A673 (cell line): Measurements from ENCODE around the gene PPIL6. TPM values are rescaled to one million over a fixed set of nuclear protein-coding genes. Genes with fewer than 3 reads are reported as not detected.

Source experiments
- BruUV-seq: library from RNA; stranded (reverse); fragments of 400-500 nt; replicated peaks from 2 replicates; lab custom pipeline; 2021; lab: Mats Ljungman, UMichigan
- CTCF ChIA-PET: fragments of 300-600 bp; sonication (Branson Sonifier 250); formaldehyde crosslinking; loops from one replicate; lab custom pipeline; 2022; ENCODE audit warnings: antibody characterized with exemption; lab: Charles Lee
- POLR2A ChIA-PET: fragments of 300-600 bp; sonication (Branson Sonifier 250); formaldehyde crosslinking; loops from one replicate; lab custom pipeline; 2022; ENCODE audit warnings: antibody characterized with exemption; ENCODE audit not compliant: low non-redundant PET; lab: Charles Lee
- DNase-seq: peaks from one replicate; pipeline ENCODE4 v3.0.0-alpha.2; 2015; ENCODE audit warnings: low spot score
- H3K27ac ChIP-seq: fragments of 200-600 bp; sonication (generic); 2 replicates; pipeline ENCODE4 v1.5.1; 2016; ENCODE audit warnings: mixed run types, low read depth, mild to moderate bottlenecking, mixed read lengths, antibody characterized with exemption, low read length; ENCODE audit not compliant: poor library complexity, severe bottlenecking
- H3K27me3 ChIP-seq: fragments of 200-600 bp; sonication (generic); replicated peaks from 2 replicates; pipeline ENCODE4 v1.6.1; 2017; ENCODE audit warnings: mixed run types, low read depth, mild to moderate bottlenecking, mixed read lengths, antibody characterized with exemption, low read length; ENCODE audit not compliant: insufficient read depth, poor library complexity
- H3K36me3 ChIP-seq: fragments of 200-600 bp; sonication (generic); 2 replicates; pipeline ENCODE4 v1.6.1; 2016; ENCODE audit warnings: mixed run types, mild to moderate bottlenecking, mixed read lengths, antibody characterized with exemption, low read length; ENCODE audit not compliant: insufficient read depth, poor library complexity, severe bottlenecking
- H3K4me1 ChIP-seq: fragments of 200-600 bp; sonication (generic); 2 replicates; pipeline ENCODE4 v1.6.1; 2017; ENCODE audit warnings: mixed run types, mild to moderate bottlenecking, mixed read lengths, antibody characterized with exemption, low read length; ENCODE audit not compliant: insufficient read depth, poor library complexity, severe bottlenecking
- H3K4me3 ChIP-seq: fragments of 200-600 bp; sonication (generic); 2 replicates; pipeline ENCODE4 v1.5.1; 2016; ENCODE audit warnings: low read depth, mixed run types, mild to moderate bottlenecking, mixed read lengths, low read length; ENCODE audit not compliant: poor library complexity, severe bottlenecking
- H3K9me3 ChIP-seq: fragments of 200-600 bp; sonication (generic); 2 replicates; pipeline ENCODE4 v1.6.1; 2016; ENCODE audit warnings: mixed run types, low read depth, mild to moderate bottlenecking, mixed read lengths, antibody characterized with exemption, low read length; ENCODE audit not compliant: poor library complexity, severe bottlenecking
- EZH2 ChIP-seq: fragments of 200-600 bp; sonication (generic); IDR thresholded peaks from 2 replicates; pipeline ENCODE4 v1.6.1; 2017; ENCODE audit warnings: borderline replicate concordance, low read depth, mild to moderate bottlenecking, mixed read lengths, antibody characterized with exemption, low read length; ENCODE audit not compliant: poor library complexity, severe bottlenecking
- intact Hi-C: fragments of 100-400 bp; cut with micrococcal nuclease; formaldehyde crosslinking; loops from one replicate; pipeline ENCODE4 v1.10.0; 2022; ENCODE audit not compliant: unreplicated experiment
- total RNA-seq: library from RNA; stranded (reverse); gene quantifications from 2 replicates; pipeline ENCODE4 v1.2.3, GENCODE V29; 2021
- TF ChIP-seq, protein P1 (sequence below): fragments of 300-800, 200-600 bp; sonication (generic); conservative IDR thresholded peaks from 2 replicates; pipeline ENCODE4 v1.5.1; 2017; ENCODE audit warnings: low read depth, mild to moderate bottlenecking, antibody characterized with exemption, low read length, moderate library complexity, mixed read lengths

The PPIL6 gene
- total RNA-seq, 1 experiment from 2014 or later, result 1.8 TPM

- CTCF ChIA-PET, result no interaction called here
- no peaks in the 10 kb centered on the region for H3K36me3 ChIP-seq
- TF ChIP-seq, protein P1, sequence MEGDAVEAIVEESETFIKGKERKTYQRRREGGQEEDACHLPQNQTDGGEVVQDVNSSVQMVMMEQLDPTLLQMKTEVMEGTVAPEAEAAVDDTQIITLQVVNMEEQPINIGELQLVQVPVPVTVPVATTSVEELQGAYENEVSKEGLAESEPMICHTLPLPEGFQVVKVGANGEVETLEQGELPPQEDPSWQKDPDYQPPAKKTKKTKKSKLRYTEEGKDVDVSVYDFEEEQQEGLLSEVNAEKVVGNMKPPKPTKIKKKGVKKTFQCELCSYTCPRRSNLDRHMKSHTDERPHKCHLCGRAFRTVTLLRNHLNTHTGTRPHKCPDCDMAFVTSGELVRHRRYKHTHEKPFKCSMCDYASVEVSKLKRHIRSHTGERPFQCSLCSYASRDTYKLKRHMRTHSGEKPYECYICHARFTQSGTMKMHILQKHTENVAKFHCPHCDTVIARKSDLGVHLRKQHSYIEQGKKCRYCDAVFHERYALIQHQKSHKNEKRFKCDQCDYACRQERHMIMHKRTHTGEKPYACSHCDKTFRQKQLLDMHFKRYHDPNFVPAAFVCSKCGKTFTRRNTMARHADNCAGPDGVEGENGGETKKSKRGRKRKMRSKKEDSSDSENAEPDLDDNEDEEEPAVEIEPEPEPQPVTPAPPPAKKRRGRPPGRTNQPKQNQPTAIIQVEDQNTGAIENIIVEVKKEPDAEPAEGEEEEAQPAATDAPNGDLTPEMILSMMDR, result no peak
- no peak for TF ChIP-seq EZH2
- no peaks in the 10 kb centered on the region for H3K9me3 ChIP-seq
- H3K4me3 ChIP-seq, result no peak overlapping the region
- DNase-seq, result no peak
- intact Hi-C loops, result no loop called here
- no peaks in the 10 kb centered on the region for H3K4me1 ChIP-seq
- BruUV-seq, result no TSS peak
- H3K27ac ChIP-seq, result no peak overlapping the region
- POLR2A ChIA-PET, result no interaction called here
- no peaks in the 10 kb centered on the region for H3K27me3 ChIP-seq
These were observed 10.9 kb downstream of the PPIL6 start for GRCh38 chr6:109429496-109429895.

DNA sequence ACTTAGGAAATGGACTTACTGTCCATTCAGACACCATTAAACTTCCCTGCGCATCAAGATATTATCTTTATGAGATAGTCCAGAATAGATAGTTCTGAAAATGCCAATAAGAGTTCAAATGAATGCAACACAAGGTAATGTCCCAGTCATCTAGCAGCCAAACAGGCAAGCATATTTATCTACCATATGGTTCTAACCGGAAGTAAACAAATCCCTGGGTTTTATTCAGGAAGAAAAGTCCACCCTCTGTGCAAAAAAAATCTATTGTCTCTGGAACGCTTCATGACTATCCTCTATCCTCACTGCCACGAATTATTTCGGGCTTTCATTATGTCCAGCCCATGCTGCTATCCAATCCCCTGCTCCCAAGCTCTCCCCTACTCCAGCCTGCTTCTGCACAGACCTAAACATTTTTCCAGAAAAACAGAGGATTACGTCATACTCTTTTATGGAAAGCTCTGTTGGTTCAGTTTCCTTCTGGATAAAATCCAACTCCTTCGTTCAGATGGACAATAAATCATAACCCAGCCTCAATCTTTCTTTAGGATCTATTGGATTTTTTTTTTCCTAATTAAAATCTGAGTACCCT is 11.4 kb downstream of the PPIL6 start:
- intact Hi-C loops, result no loop called here
- DNase-seq, result no peak
- no peaks in the 10 kb centered on the region for H3K36me3 ChIP-seq
- no peak overlapping the region for H3K27ac ChIP-seq
- ChIA-PET CTCF (no interaction called here), POLR2A (no interaction called here)
- TF ChIP-seq, protein P1, result no peak
- no peak for TF ChIP-seq EZH2
- H3K9me3 ChIP-seq, result no peaks in the 10 kb centered on the region
- no peak overlapping the region for H3K4me3 ChIP-seq
- H3K4me1 ChIP-seq, result no peaks in the 10 kb centered on the region
- H3K27me3 ChIP-seq, result no peaks in the 10 kb centered on the region
- BruUV-seq, result no TSS peak

GRCh38 chr6:109424946-109425345 is 15.5 kb downstream of the PPIL6 start:
- Histone ChIP-seq H3K36me3 (no peaks in the 10 kb centered on the region), H3K4me3 (no peak overlapping the region), H3K9me3 (no peaks in the 10 kb centered on the region), H3K4me1 (no peaks in the 10 kb centered on the region), H3K27ac (no peak overlapping the region), H3K27me3 (no peaks in the 10 kb centered on the region)
- ChIA-PET CTCF (no interaction called here), POLR2A (no interaction called here)
- no TSS peak for BruUV-seq
- no peak for TF ChIP-seq EZH2
- TF ChIP-seq, protein P1, result no peak
- intact Hi-C loops, result no loop called here
- DNase-seq, result no peak
